ENCODE results near the gene MKLN1.

GRCh38 chr7:131513245-131514061, 185.8 kb downstream of the MKLN1 start:
- TF ChIP-seq CHD4 (IDR thresholded peaks at IDR 0.05), result no peak
- TF ChIP-seq CTCF (IDR thresholded peaks at IDR 0.05 in 2 of 3, conservative IDR thresholded peaks at IDR 0.05 in 1 of 3; ENCODE audit: control insufficient read depth in 2 of 3, extremely low read depth in 1 of 3, insufficient read depth in 1 of 3, low read depth in 3 of 3, low read length in 3 of 3), result peak; percentile 93 to 97 (median 97); a peak in 5 of 6 replicates
- no peak for TF ChIP-seq EP300 (IDR thresholded peaks at IDR 0.05; ENCODE audit: borderline replicate concordance in 1 of 2, control insufficient read depth in 1 of 2, low read depth in 2 of 2, low read length in 2 of 2)
- no peak for TF ChIP-seq STAT3 (IDR thresholded peaks at IDR 0.05; ENCODE audit: low read depth, low read length)
- TF ChIP-seq GABPA (IDR thresholded peaks at IDR 0.05; ENCODE audit: low read depth), result no peak
- TF ChIP-seq POLR2A (IDR thresholded peaks at IDR 0.05; ENCODE audit: low read depth, low read length), result no peak
- TF ChIP-seq IRF4 (IDR thresholded peaks at IDR 0.05; ENCODE audit: low read depth, low read length), result 0 out of 2 replicates have a peak, but pooled peaks have one; percentile 38
- no peak for TF ChIP-seq IKZF2 (IDR thresholded peaks at IDR 0.05)

Data from GM12878 (cell line).